ENCODE results near the gene DNAJC5G. TPM values are rescaled to one million over a fixed set of nuclear protein-coding genes. Genes with fewer than 3 reads are reported as not detected.

Gene DNAJC5G
- total and polyA plus RNA-seq, 2 of the 13 experiments (the other 11 are each of a cell fraction or from before 2014, with no cell fraction given): 0.05 TPM; not detected in 1

GRCh38 chr2:27296481-27296880 lies 21.2 kb downstream of the DNAJC5G start:
- ATAC-seq: no peak
- H2AFZ ChIP-seq (ENCODE audit: low read length): no peak overlapping the region
- WGBS (ENCODE audit: low lambda C conversion rate): 60% methylated on average over 4 of the region's 4 CpGs
- in situ Hi-C loops (cut with HindIII; ENCODE audit: extremely low pct_ligation_motif_present, low pct_unique_long_range_greater_than_20kb) (no loop called here), intact Hi-C loops (cut with micrococcal nuclease; ENCODE audit: unreplicated experiment) (no loop called here)
- ChIA-PET CTCF (ENCODE audit: low intra/inter-chr PET ratio, low total read pairs) (no interaction called here), POLR2A (no interaction called here)
- H3K9ac ChIP-seq (ENCODE audit: insufficient read depth, low read depth, low read length): no peak overlapping the region
- H3K4me3 ChIP-seq (replicated peaks in 1 of 3; ENCODE audit: insufficient read depth in 1 of 3, low read depth in 2 of 3, low read length in 3 of 3): no peak overlapping the region
- no peaks in the 10 kb centered on the region; a peak in 1 of 5 replicates for H3K27me3 ChIP-seq (ENCODE audit: control insufficient read depth in 1 of 2, insufficient read depth in 2 of 2, low read length in 2 of 2)
- no peaks in the 10 kb centered on the region for H3K9me3 ChIP-seq (ENCODE audit: low read length)
- no peak for FAIRE-seq
- no peak for DNase-seq (ENCODE audit: low spot score)
- H3K36me3 ChIP-seq (replicated peaks in 1 of 2; ENCODE audit: control insufficient read depth in 1 of 2, insufficient read depth in 2 of 2, low read length in 2 of 2): no peaks in the 10 kb centered on the region
- no peaks in the 10 kb centered on the region for H4K20me1 ChIP-seq (ENCODE audit: insufficient read depth, low read length)
- H3K79me2 ChIP-seq (ENCODE audit: insufficient read depth, low read length): no peaks in the 10 kb centered on the region
- no peak overlapping the region for H3K27ac ChIP-seq (ENCODE audit: extremely low read length, insufficient read depth, low read length)
- peaks cover 81% of the 10 kb centered on the region for H3K4me1 ChIP-seq (ENCODE audit: insufficient read depth, low read length)
- H3K4me2 ChIP-seq (ENCODE audit: low read depth, low read length): no peak overlapping the region
- BruUV-seq (replicated peaks): no TSS peak
- TF ChIP-seq GTF3A (CRISPR knock-in tag; conservative IDR thresholded peaks at IDR 0.05) (no peak), REL (CRISPR knock-in tag; conservative IDR thresholded peaks at IDR 0.05) (no peak), ATF7-NPFF (CRISPR knock-in tag; IDR thresholded peaks at IDR 0.05; ENCODE audit: low read depth) (no peak), ZNF577 (CRISPR knock-in tag; IDR thresholded peaks at IDR 0.05; ENCODE audit: borderline replicate concordance, low read depth) (no peak), NFRKB (IDR thresholded peaks at IDR 0.05) (no peak), ZNF136 (CRISPR knock-in tag; IDR thresholded peaks at IDR 0.05; ENCODE audit: low read depth) (no peak), GATA4 (IDR thresholded peaks at IDR 0.05; ENCODE audit: borderline replicate concordance, low read depth) (no peak), SRSF9 (IDR thresholded peaks at IDR 0.05; ENCODE audit: borderline replicate concordance, insufficient read depth, low read depth, low read length, poor library complexity, severe bottlenecking) (no peak), MXD3 (CRISPR knock-in tag; IDR thresholded peaks at IDR 0.05) (no peak), NFE2 (CRISPR knock-in tag; IDR thresholded peaks at IDR 0.05) (no peak), TAF15 (IDR thresholded peaks at IDR 0.05; ENCODE audit: low read depth, low read length, poor library complexity, severe bottlenecking) (no peak), ASH2L (IDR thresholded peaks at IDR 0.05; ENCODE audit: insufficient read length, low read depth, low read length) (no peak), CREB1 (IDR thresholded peaks at IDR 0.05) (no peak), CREB1 (CRISPR knock-in tag; IDR thresholded peaks at IDR 0.05) (no peak), U2AF1 (optimal IDR thresholded peaks at IDR 0.05; ENCODE audit: low read depth, low read length) (no peak), ZNF180 (CRISPR knock-in tag; IDR thresholded peaks at IDR 0.05; ENCODE audit: borderline replicate concordance, low read depth) (no peak), HNF4G (IDR thresholded peaks at IDR 0.05; ENCODE audit: borderline replicate concordance, low read depth, low read length) (no peak), HNF4G (CRISPR knock-in tag; IDR thresholded peaks at IDR 0.05; ENCODE audit: borderline replicate concordance, low read depth) (no peak), NAIF1 (CRISPR knock-in tag; IDR thresholded peaks at IDR 0.05; ENCODE audit: borderline replicate concordance) (no peak), ZNF749 (CRISPR knock-in tag; IDR thresholded peaks at IDR 0.05; ENCODE audit: borderline replicate concordance) (no peak), WIZ (CRISPR knock-in tag; IDR thresholded peaks at IDR 0.05) (no peak)
